HG03521 (cell line): Measurements from ENCODE around the gene EEF1AKMT3.
"Not testable (repeated sequence)": the region's sequence is repeated elsewhere in the genome, so short reads cannot be mapped to it uniquely, and the experiment has no call there.

Experiments used
- ATAC-seq: cut with Tn5 transposase; IDR thresholded peaks from one replicate; pipeline ENCODE4 v1.9.1; 2021; ENCODE audit warnings: mild to moderate bottlenecking, moderate library complexity; ENCODE audit not compliant: unreplicated experiment

The EEF1AKMT3 gene

GRCh38 chr12:57815177-57816000, 43.0 kb downstream of the EEF1AKMT3 start:
- ATAC-seq, result no peak

GRCh38 chr12:57816001-57816854, 43.8 kb downstream of the EEF1AKMT3 start:
- no peak for ATAC-seq

DNA sequence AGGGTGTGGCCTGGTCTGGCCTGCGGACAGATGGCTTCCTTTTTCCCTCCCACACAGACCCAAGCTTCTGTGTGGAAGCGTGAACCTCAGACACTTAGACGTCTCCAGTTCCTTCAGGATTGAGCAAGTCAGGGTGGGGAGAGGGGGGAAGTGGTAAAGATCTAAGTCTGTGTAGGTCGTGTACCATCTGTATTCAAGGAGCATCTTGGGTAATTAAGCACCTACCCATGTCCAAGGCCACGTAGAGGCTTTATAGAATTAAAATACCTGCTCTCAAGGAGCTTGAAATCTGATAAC, 44.4 kb downstream of the EEF1AKMT3 start:
- no peak for ATAC-seq

- ATAC-seq, result no peak
Observed at GRCh38 chr12:57817261-57817989, 45.0 kb downstream of the EEF1AKMT3 start.

DNA sequence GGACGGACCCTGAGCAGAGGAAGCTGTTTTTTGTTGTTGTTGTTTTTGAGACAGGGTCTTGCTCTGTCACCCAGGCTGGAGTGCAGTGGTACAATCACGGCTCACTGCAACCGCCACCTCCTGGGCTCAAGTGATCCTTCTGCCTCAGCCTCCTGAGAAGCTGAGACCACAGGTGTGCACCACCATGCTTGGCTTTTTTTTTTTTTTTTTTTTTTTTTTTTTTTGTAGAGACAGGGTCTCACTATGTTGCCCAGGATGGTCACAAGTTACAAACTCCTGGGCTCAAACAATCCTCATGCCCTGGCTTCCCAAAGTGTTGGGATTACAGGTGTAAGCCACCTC, 45.5 kb downstream of the EEF1AKMT3 start:
- not testable (repeated sequence) for ATAC-seq

DNA sequence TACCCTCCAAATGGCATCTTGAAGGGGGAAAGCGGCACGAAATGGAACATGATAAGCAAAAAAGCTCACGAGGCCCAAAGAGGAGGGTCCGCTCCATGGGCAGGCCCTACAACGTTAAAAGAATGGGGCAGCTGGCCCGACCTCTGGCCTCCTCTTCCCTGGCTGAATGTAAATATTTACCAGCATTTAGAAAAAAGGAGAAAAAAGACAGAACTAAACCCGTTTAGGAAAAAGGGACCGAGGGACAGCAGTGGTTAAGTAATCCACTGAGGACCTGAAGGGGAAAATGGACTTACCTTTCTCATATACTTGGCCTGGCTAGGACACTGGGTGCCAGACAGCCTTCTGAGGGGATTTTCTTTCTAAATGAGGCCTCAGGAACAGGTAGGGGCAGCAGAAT, 47.7 kb downstream of the EEF1AKMT3 start:
- not testable (repeated sequence) for ATAC-seq

- ATAC-seq, result not testable (repeated sequence)
Observed at GRCh38 chr12:57821015-57821414, 48.6 kb downstream of the EEF1AKMT3 start.

DNA sequence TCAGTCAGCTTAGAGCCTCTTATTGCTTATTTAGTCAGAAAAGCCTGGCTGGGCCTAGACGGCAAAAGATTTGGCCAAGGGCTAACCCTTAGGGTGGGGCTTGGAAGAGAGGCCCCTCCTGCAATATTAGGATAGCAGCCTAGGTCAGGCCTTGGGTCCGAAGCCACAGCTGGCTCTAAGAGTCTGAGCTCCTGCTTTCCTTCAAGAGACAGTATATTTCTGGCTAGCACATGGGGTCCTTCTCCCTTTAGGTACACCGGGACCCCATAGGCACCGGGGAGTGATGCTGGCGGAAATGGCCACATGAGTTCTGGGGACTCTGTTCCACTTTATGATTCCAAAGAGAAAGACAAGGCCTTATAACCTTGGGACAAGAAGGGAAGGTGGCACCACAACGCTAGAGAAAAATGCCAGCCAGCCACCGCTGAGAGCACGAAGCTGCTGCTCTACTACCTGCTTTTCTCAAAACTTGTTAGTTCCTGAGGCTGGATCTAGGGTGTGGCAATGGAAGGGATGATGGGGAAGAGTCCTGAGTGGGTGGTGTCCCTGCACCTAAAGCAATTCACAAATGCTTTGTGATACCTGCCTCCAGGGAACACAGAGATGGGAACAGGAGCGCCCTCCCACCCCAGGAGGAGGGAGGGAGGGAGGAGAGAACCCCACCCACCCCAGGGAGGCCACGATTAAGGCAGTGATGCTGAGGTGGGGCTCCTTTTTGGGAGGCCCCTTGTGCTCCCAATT, 49.2 kb downstream of the EEF1AKMT3 start:
- ATAC-seq, result no peak

DNA sequence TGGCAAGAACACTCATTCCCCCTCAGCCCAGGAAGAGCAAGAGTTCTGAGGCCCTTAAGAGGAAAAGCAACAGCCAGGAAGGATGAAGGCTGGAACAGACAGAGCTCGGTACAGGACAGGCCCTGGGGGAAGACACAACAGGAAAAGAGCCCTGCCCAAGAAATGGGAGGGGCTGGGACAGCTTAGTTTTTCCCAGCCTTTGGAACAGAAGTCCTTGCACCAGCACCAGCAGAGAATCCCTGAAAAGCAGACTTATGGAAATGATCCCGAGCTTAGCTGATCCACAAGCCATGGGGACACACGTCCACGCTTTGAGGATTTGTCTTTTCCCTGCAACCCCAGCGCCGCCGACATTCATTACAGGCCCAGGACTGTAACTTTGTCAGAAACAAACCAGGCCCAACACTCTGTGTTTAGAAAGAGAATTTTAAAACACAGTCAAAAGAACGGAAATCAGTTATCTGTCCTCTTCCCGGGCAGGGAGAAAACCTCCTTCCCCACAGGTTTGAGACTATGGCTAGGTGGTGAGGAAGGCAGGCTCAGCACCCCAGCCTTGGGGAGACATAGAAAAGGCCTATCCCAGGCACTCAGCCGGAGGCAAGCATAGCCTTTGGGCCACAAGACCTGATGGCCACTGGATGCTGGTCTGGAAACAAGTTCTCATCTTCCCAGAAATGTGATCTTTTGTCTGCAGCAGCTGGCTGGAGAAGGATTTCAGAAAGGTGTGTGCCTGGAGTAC, 50.1 kb downstream of the EEF1AKMT3 start:
- ATAC-seq, result no peak

DNA sequence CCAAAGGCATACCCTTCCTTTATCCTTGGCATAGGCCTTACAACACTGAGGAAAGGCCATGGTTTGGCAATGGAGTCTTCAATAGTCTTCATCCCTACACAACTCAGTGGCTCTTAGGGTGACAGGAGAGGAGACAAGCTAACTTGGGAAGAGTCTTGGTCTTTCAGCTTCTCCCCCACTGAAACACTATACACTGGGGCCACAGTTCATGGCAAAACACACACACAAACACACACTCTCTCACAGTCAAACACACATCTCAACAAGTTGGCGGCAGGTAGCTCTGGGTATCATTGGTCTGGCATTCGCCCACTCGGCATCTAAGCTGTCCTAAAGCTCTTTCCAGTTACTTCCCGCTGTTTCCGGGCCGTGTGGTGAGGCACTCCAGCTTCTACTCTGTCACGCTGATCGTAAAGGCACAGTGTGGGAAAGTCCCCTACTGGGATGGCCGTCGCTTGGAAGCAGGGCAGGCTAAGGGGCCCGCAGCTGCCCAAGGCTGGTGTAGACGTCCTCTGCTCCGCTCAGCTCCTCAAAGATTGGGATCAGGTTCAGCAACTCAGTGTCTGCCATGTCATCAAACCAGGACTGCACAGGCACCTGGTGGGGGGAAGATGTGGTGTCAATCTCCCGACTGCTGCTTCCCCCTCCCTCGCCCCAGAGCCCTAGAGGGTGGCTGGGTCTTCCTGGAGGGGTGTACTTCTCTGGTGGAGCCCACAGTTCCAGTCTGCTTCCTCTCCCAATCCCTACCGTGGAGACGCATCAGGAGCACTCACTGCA, 50.9 kb downstream of the EEF1AKMT3 start:
- no peak for ATAC-seq

GRCh38 chr12:57823908-57824640, 51.7 kb downstream of the EEF1AKMT3 start:
- ATAC-seq, result no peak

DNA sequence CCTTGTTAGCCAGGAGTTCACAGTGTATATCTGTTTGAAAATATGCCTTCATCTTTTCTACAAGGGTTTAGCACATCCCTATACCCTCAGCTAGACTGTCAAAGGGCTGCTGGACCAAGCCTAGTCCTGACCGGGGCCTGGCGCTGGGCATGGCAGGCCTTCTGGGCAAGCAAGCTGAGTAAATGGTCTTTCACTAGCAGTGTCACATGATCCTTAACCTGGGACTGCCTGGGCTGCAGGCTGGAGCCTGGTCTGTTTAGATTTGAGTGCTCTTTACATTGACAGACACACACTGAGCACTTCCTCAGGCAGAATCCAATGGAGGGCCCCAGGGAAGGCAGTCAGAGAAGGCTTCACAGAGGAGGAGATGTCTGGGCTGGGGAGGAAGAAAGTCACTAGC, 53.0 kb downstream of the EEF1AKMT3 start:
- ATAC-seq, result no peak

DNA sequence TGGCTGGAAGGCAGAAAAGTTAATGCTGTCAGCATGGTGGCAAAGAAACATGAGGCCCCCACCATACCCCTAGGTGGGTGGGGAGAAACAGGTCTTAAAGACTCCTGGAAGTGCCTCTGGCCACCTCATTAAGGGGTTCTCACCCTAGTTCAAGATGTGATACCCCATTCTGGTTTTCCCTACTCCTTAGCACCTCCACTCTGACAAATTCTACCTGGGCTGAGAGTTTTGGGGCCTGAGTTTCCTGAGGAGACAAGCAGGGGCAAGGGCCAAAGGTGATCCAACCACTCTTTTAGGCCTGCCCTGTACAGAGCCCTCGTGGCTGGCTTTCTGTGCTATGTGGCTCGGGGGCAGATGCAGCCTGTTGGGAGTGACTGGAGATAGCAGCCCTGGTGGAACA, 54.0 kb downstream of the EEF1AKMT3 start:
- no peak for ATAC-seq

GRCh38 chr12:57826966-57827365, 54.6 kb downstream of the EEF1AKMT3 start:
- ATAC-seq, result no peak

DNA sequence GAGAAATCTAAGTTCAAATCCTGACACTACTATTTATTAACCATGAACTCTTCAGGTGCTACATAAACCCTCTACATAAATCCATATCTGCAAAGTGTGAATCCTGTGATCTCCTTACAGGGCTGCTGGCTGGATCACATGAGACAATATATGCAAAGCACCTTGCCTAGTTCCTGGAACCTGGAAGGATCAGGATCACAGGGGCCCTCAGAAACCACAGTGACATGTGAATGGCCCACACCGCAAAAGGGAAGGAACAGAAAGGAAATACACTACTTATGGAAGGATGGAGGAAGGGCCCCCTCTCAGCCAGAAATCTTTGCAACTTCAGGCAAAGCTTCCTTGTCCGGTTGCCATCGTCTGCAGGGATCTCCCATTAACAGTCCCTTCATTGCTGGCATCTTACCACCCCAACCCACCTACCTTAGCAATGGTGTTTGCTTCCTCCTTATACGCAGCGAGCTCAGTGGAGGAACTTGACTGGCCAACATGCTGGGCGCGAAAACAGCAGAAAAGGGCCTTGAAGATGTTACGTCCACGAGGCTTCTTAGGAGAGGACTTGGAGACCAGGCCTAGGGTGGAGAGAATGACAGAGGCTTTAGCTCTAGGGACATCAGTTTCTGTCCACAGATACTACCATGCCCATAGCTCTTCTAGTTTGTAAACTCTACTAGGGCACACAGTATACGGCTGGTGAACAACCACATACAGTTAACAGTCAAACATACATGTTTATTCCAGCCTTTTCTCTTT, 56.8 kb downstream of the EEF1AKMT3 start:
- no peak for ATAC-seq

DNA sequence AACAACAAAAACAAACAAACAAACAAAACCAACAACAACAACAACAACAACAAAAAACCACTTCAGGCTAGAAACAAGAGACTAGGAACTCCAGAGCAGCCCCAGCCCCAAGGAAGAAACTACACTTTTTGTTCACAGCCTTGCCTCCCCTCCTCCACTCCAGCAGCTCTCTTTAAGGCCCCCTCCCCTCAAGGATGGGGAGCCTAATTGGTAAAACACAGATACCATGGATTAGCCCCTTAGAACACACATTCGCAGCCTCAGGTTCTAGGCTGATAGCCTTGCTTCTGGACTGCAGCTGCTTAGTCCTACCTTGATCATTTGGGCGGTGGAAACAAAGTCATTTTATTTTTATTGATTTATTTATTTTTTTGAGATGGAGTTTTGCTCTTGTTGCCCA, 58.0 kb downstream of the EEF1AKMT3 start:
- ATAC-seq, result no peak
